ENCODE data around the gene HPS3. TPM values are rescaled to one million over a fixed set of nuclear protein-coding genes. Genes with fewer than 3 reads are reported as not detected.
A peak's percentile ranks its signal among the peaks of the same experiment; 100 is the strongest.

The HPS3 gene
- total and polyA plus RNA-seq, 2 of the 4 experiments (the other 2 are of a cell fraction) = 15.2 to 24.2 TPM

GRCh38 chr3:149085828-149086231 lies 43.6 kb upstream of the HPS3 start:
- peak overlapping the region; percentile 24; the same call in 1 of the 2 replicates for H2AK5ac ChIP-seq (ENCODE audit: low read depth, low read length)
- H3K36me3 ChIP-seq (ENCODE audit: control insufficient read depth, insufficient read depth, low read length) = peaks cover 3% of the 10 kb centered on the region
- no peak for TF ChIP-seq RAD21 (IDR thresholded peaks at IDR 0.05; ENCODE audit: low read length)
- TF ChIP-seq MAFK (IDR thresholded peaks at IDR 0.05; ENCODE audit: low read depth, low read length) = no peak
- peak; percentile 17; the same call in 1 of the 2 replicates for TF ChIP-seq POLR2A (IDR thresholded peaks at IDR 0.05; ENCODE audit: low read depth, low read length)
- no peak for TF ChIP-seq BHLHE40 (IDR thresholded peaks at IDR 0.05; ENCODE audit: low read depth, low read length)
- TF ChIP-seq USF2 (IDR thresholded peaks at IDR 0.05; ENCODE audit: low read depth, low read length) = no peak
- TF ChIP-seq CEBPB (IDR thresholded peaks at IDR 0.05; ENCODE audit: low read depth, low read length) = no peak
- ATAC-seq (ENCODE audit: low read depth) (peak; percentile 42), DNase-seq (peak; percentile 42)
- H3K27ac ChIP-seq (ENCODE audit: insufficient read depth, low read length) = peak overlapping the region; percentile 68
- WGBS, 2 experiments (ENCODE audit: extremely low coverage in 2 of 2, insufficient read length in 1 of 2) = 5% methylated on average over 10 of the region's 21 CpGs; no CpG with 5 or more reads in 1 of the 2 experiments
- H2BK15ac ChIP-seq (ENCODE audit: low read depth, low read length) = no peak overlapping the region
- no peak overlapping the region; a peak in 2 of 4 replicates for H4K8ac ChIP-seq (ENCODE audit: low read depth in 2 of 2, low read length in 2 of 2)
- H3K23ac ChIP-seq (ENCODE audit: low read depth, low read length) = peak overlapping the region; percentile 84
- H2AK9ac ChIP-seq (replicated peaks; ENCODE audit: low read depth, low read length, poor library complexity) = peak overlapping the region; percentile 67
- H3K18ac ChIP-seq (ENCODE audit: low read depth, low read length) = no peak overlapping the region
- peak overlapping the region; percentile 96 for H3K4me2 ChIP-seq (ENCODE audit: low read depth, low read length)
- peaks cover 17 to 28% of the 10 kb centered on the region in 2 experiments for H3K79me1 ChIP-seq (ENCODE audit: low read depth in 1 of 2, low read length in 2 of 2)
- CTCF ChIA-PET = no interaction called here
- peak overlapping the region; percentile 95 for H2AFZ ChIP-seq (replicated peaks; ENCODE audit: low read length, poor library complexity)
- H3K14ac ChIP-seq (replicated peaks; ENCODE audit: low read depth, low read length) = peak overlapping the region; percentile 50; the same call in 1 of the 2 replicates
- H3K27me3 ChIP-seq (ENCODE audit: control insufficient read depth, insufficient read depth, low read length) = no peaks in the 10 kb centered on the region
- no TSS peak for BruUV-seq (replicated peaks)
- H3K9ac ChIP-seq (ENCODE audit: low read depth, low read length) = peak overlapping the region; percentile 66
- peak overlapping the region; percentile 55 for H2BK5ac ChIP-seq (ENCODE audit: low read depth, low read length, poor library complexity, severe bottlenecking)
- POLR2A ChIA-PET (ENCODE audit: unreplicated experiment) = no interaction called here
- peak overlapping the region; percentile 32; the same call in 1 of the 2 replicates for H3K4ac ChIP-seq (ENCODE audit: low read depth, low read length)
- no peak overlapping the region for H4K5ac ChIP-seq (ENCODE audit: low read depth, low read length)
- H4K91ac ChIP-seq (ENCODE audit: insufficient read depth, low read depth, low read length) = no peak overlapping the region
- no peaks in the 10 kb centered on the region for H3K9me3 ChIP-seq (ENCODE audit: control insufficient read depth, insufficient read depth, low read length)
- no peak overlapping the region for H2BK120ac ChIP-seq (ENCODE audit: low read depth, low read length)
- 0 out of 2 replicates have a peak, but pooled peaks cover 2% of the 10 kb centered on the region for H3K4me1 ChIP-seq (ENCODE audit: control insufficient read depth, insufficient read depth, low read length)
- H2BK20ac ChIP-seq (ENCODE audit: low read depth, low read length) = no peak overlapping the region
- dilution Hi-C loops (cut with HindIII; ENCODE audit: low sequenced_read_pairs, unreplicated experiment) (no loop called here), in situ Hi-C loops (cut with MboI; ENCODE audit: low sequenced_read_pairs) (no loop called here), intact Hi-C loops (cut with micrococcal nuclease) (no loop called here)
- H3K9me1 ChIP-seq (ENCODE audit: insufficient read depth, low read length) = no peaks in the 10 kb centered on the region
- H4K20me1 ChIP-seq (ENCODE audit: insufficient read depth, low read length) = no peaks in the 10 kb centered on the region; the same call in 1 of the 2 replicates
- peak overlapping the region; percentile 79 for H3K4me3 ChIP-seq (ENCODE audit: insufficient read depth, low read depth, low read length)
- no peak overlapping the region; the same call in 1 of the 2 replicates for H3K56ac ChIP-seq (ENCODE audit: extremely low read depth, insufficient read depth, low read length)

All from IMR-90 (cell line).